UCSD-AML1 (cell line): ENCODE data around the gene ADCY2.

Experiments used
- DNase-seq: peaks from one replicate; lab custom pipeline; 2025; ENCODE audit not compliant: unreplicated experiment; lab: John Stamatoyannopoulos, UW

Gene ADCY2

GRCh38 chr5:7395947-7396712 is at the start of gene ADCY2:
Gene ADCY2 (plus strand): TSS chr5:7396138. CDS start chr5:7396297, 159 bp downstream.
- no peak for DNase-seq

GRCh38 chr5:7347377-7347776 is 48.6 kb upstream of the ADCY2 start:
- no peak for DNase-seq

GRCh38 chr5:7348168-7348854 is 47.6 kb upstream of the ADCY2 start:
- DNase-seq, result no peak

GRCh38 chr5:7361593-7361992 is 34.3 kb upstream of the ADCY2 start:
- no peak for DNase-seq

GRCh38 chr5:7363067-7363677 is 32.8 kb upstream of the ADCY2 start:
- DNase-seq, result no peak

- DNase-seq, result no peak
These were observed 31.6 kb upstream of the ADCY2 start for GRCh38 chr5:7364226-7364875.

- no peak for DNase-seq
These were observed 28.2 kb upstream of the ADCY2 start for GRCh38 chr5:7367780-7368179.

GRCh38 chr5:7372399-7372798 is 23.5 kb upstream of the ADCY2 start:
- no peak for DNase-seq

GRCh38 chr5:7374186-7374585 is 21.8 kb upstream of the ADCY2 start:
- DNase-seq, result no peak

GRCh38 chr5:7375457-7375856 is 20.5 kb upstream of the ADCY2 start:
- no peak for DNase-seq

GRCh38 chr5:7376871-7377270 is 19.1 kb upstream of the ADCY2 start:
- DNase-seq, result no peak

GRCh38 chr5:7377761-7378160 is 18.2 kb upstream of the ADCY2 start:
- DNase-seq, result no peak

GRCh38 chr5:7382588-7382987 is 13.3 kb upstream of the ADCY2 start:
- no peak for DNase-seq

GRCh38 chr5:7385681-7386080 is 10.3 kb upstream of the ADCY2 start:
- DNase-seq, result no peak

- no peak for DNase-seq
These were observed 7.4 kb upstream of the ADCY2 start for GRCh38 chr5:7388553-7388952.

GRCh38 chr5:7391215-7391614 is 4.7 kb upstream of the ADCY2 start:
- no peak for DNase-seq

GRCh38 chr5:7391814-7392692 is 3.9 kb upstream of the ADCY2 start:
- no peak for DNase-seq

GRCh38 chr5:7392693-7393024 is 3.3 kb upstream of the ADCY2 start:
- DNase-seq, result no peak

GRCh38 chr5:7393921-7394799 is 1.8 kb upstream of the ADCY2 start:
- no peak for DNase-seq

GRCh38 chr5:7394889-7395431 is 978 bp upstream of the ADCY2 start:
- DNase-seq, result no peak
